Breast epithelium (tissue), 4 donors: ENCODE results near the gene CXCL1. TPM values are rescaled to one million over a fixed set of nuclear protein-coding genes. Genes with fewer than 3 reads are reported as not detected.

Experiments used
- DNase-seq, 2 donors: peaks; one replicate each; pipeline ENCODE4 v3.0.0-alpha.2; 2019; ENCODE audit warnings: low spot score in 2 of 2
- H3K27ac ChIP-seq, 2 donors: fragments of 200-600 bp; sonication (generic) in 1 of 2; one replicate each; pipeline ENCODE4 v1.5.1; 2016 to 2019; ENCODE audit warnings: mild to moderate bottlenecking in 1 of 2
- H3K27me3 ChIP-seq, 2 donors: fragments of 200-600 bp; sonication (generic) in 1 of 2; one replicate each; pipeline versions ENCODE4 v1.5.1 to v1.6.0; 2017 to 2019; ENCODE audit warnings: control low read depth in 1 of 2, mild to moderate bottlenecking in 1 of 2
- H3K36me3 ChIP-seq: fragments of 200-600 bp; one replicate; pipeline ENCODE4 v1.5.1; 2019
- H3K4me1 ChIP-seq, 2 donors: fragments of 200-600 bp; sonication (generic); one replicate each; pipeline ENCODE4 v1.5.1; 2016 to 2019; ENCODE audit warnings: control low read depth in 1 of 2
- H3K4me3 ChIP-seq, 3 donors: fragments of 200-600 bp; sonication (generic); 1 replicate in 2 of 3; 2 replicates in 1 of 3; pipeline ENCODE4 v1.5.1; 2016 to 2019; ENCODE audit warnings: mild to moderate bottlenecking in 3 of 3, moderate library complexity in 2 of 3
- H3K9me3 ChIP-seq, 2 donors: fragments of 200-600 bp; sonication (generic) in 1 of 2; one replicate each; pipeline ENCODE4 v1.5.1; 2016 to 2019; ENCODE audit warnings: control low read depth in 1 of 2
- POLR2A ChIP-seq: fragments of 450-650 bp; IDR thresholded peaks from one replicate; pipeline ENCODE4 v1.6.1; 2016; ENCODE audit warnings: antibody characterized with exemption, mild to moderate bottlenecking, moderate library complexity
- POLR2AphosphoS5 ChIP-seq, 3 donors: sonication (generic); formaldehyde crosslinking; IDR thresholded peaks; one replicate each; pipeline ENCODE4 v1.6.1; 2017; ENCODE audit warnings: antibody characterized with exemption in 3 of 3
- intact Hi-C: fragments of 100-400 bp; cut with DNase I; formaldehyde crosslinking; loops from one replicate; pipeline ENCODE4 v1.15.1; 2023; ENCODE audit warnings: low total_unique reads
- total RNA-seq, 3 donors: library from RNA; depleted of rRNA; stranded (reverse); fragments of >200 nt; gene quantifications; one replicate each; pipeline ENCODE4 v1.1.0, GENCODE V29; 2016
- TF ChIP-seq, protein P1 (sequence below), 3 donors: fragments of 450-650 bp; IDR thresholded peaks; one replicate each; pipeline ENCODE4 v1.5.1; 2016 to 2017; ENCODE audit warnings: antibody characterized with exemption in 3 of 3, mild to moderate bottlenecking in 3 of 3, moderate library complexity in 3 of 3

The CXCL1 gene
- total RNA-seq, 3 donors from 2014 or later: 0.80 to 31.3 (median 17.7) TPM

DNA sequence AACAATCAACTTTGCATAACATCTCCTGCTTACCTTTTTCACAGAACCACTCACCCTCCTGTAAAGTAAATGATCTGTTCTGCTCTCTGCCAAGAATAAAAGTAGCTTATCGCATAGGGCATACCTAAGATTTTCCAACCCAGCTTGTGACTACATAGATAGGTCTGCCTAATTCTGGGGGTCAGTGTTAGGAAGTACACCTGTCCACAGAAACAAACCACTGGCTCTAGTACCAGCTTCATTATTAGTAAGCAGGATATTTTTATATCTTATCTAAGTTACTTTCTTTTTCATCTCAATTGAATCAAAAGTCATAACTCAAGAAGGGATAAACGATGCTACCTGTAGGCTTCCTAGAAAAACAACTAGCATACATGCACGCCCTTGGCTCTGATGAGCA lies 23.8 kb downstream of the CXCL1 start:
- no peaks in the 10 kb centered on the region for H3K4me1 ChIP-seq
- H3K27me3 ChIP-seq: no peaks in the 10 kb centered on the region
- TF ChIP-seq POLR2AphosphoS5 (IDR thresholded peaks at IDR 0.05) (no peak), POLR2A (no peak)
- TF ChIP-seq, protein P1, sequence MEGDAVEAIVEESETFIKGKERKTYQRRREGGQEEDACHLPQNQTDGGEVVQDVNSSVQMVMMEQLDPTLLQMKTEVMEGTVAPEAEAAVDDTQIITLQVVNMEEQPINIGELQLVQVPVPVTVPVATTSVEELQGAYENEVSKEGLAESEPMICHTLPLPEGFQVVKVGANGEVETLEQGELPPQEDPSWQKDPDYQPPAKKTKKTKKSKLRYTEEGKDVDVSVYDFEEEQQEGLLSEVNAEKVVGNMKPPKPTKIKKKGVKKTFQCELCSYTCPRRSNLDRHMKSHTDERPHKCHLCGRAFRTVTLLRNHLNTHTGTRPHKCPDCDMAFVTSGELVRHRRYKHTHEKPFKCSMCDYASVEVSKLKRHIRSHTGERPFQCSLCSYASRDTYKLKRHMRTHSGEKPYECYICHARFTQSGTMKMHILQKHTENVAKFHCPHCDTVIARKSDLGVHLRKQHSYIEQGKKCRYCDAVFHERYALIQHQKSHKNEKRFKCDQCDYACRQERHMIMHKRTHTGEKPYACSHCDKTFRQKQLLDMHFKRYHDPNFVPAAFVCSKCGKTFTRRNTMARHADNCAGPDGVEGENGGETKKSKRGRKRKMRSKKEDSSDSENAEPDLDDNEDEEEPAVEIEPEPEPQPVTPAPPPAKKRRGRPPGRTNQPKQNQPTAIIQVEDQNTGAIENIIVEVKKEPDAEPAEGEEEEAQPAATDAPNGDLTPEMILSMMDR (IDR thresholded peaks at IDR 0.05): no peak
- intact Hi-C loops: no loop called here
- H3K27ac ChIP-seq: no peak overlapping the region
- DNase-seq: no peak
- H3K36me3 ChIP-seq: no peaks in the 10 kb centered on the region
- no peak overlapping the region for H3K4me3 ChIP-seq
- H3K9me3 ChIP-seq: no peaks in the 10 kb centered on the region

- Histone ChIP-seq H3K4me3 (no peak overlapping the region), H3K36me3 (no peaks in the 10 kb centered on the region), H3K27me3 (no peaks in the 10 kb centered on the region), H3K4me1 (no peaks in the 10 kb centered on the region), H3K9me3 (no peaks in the 10 kb centered on the region), H3K27ac (no peak overlapping the region)
- intact Hi-C loops: no loop called here
- no peak for DNase-seq
- TF ChIP-seq, protein P1 (IDR thresholded peaks at IDR 0.05): no peak
- TF ChIP-seq POLR2A: no peak
- TF ChIP-seq POLR2AphosphoS5 (IDR thresholded peaks at IDR 0.05): no peak
Observed at GRCh38 chr4:73894001-73894400, 24.8 kb downstream of the CXCL1 start.

DNA sequence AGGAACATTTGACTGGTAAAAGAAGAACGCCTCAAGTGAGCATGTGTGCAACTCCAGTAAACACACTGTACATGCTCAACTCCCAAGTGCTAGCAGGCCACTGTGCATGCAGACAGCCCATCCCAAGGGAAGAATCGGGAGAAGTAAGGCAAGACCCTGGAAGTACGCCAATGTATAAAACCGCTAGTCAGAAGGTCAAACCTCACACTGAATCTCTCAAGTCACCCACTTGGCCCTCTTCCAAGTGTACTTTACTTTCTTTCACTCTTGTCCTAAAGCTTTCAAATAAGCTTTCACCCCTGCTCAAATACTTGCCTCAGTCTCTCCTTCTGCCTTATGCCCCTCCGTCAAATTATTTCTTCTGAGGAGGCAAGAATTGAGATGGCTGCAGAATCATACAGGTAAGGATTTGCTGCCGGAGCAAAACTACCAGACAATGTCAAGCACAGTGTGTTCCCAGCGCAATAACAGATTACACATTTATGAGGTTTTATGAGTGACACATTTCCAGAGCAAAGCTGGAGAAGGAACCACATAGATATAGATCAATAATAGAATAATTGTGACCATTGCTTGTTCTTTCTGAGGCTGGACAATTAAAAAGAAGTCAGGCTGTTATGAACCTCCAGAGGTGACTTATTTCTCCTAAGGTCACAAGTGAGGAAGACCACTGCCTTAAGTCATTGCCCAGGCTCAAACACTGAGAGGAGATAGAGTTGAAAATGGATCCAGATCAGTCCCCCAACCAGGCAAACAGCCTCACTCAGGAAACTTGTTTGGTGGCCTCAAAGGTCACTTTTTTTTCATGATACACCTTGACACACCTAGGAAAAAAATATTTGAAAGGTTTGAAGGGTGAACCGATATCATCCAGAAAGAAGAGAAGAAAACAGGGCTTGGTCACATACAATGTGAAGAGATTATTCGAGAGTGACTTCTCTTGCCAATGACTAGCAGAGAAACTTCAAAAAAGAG lies 26.3 kb downstream of the CXCL1 start:
- no peaks in the 10 kb centered on the region for H3K9me3 ChIP-seq
- no peak overlapping the region for H3K4me3 ChIP-seq
- no peaks in the 10 kb centered on the region for H3K36me3 ChIP-seq

GRCh38 chr4:73896416-73896815 lies 27.2 kb downstream of the CXCL1 start:
- H3K36me3 ChIP-seq: no peaks in the 10 kb centered on the region

More for the DNA sequence above, 26.3 kb downstream of the CXCL1 start:
- TF ChIP-seq POLR2AphosphoS5 (IDR thresholded peaks at IDR 0.05) (no peak), POLR2A (no peak)
- TF ChIP-seq, protein P1 (IDR thresholded peaks at IDR 0.05): no peak
- DNase-seq: no peak
- intact Hi-C loops: no loop called here
- peak overlapping the region in 1 of 2 donors; percentile 48 for H3K27ac ChIP-seq
- H3K4me1 ChIP-seq: no peaks in the 10 kb centered on the region
- H3K27me3 ChIP-seq: no peaks in the 10 kb centered on the region

More at GRCh38 chr4:73896416-73896815, 27.2 kb downstream of the CXCL1 start:
- Histone ChIP-seq H3K27ac (peak overlapping the region; percentile 0 to 49), H3K9me3 (no peaks in the 10 kb centered on the region), H3K4me1 (no peaks in the 10 kb centered on the region), H3K27me3 (no peaks in the 10 kb centered on the region), H3K4me3 (no peak overlapping the region)
- no peak for TF ChIP-seq POLR2AphosphoS5 (IDR thresholded peaks at IDR 0.05)
- no peak for TF ChIP-seq POLR2A
- TF ChIP-seq, protein P1 (IDR thresholded peaks at IDR 0.05): no peak
- DNase-seq: no peak
- intact Hi-C loops: no loop called here
